ENCODE data around the gene MAB21L4. TPM values are rescaled to one million over a fixed set of nuclear protein-coding genes. Genes with fewer than 3 reads are reported as not detected.

Gene MAB21L4
- total RNA-seq, 1 experiment from 2014 or later: not detected

DNA sequence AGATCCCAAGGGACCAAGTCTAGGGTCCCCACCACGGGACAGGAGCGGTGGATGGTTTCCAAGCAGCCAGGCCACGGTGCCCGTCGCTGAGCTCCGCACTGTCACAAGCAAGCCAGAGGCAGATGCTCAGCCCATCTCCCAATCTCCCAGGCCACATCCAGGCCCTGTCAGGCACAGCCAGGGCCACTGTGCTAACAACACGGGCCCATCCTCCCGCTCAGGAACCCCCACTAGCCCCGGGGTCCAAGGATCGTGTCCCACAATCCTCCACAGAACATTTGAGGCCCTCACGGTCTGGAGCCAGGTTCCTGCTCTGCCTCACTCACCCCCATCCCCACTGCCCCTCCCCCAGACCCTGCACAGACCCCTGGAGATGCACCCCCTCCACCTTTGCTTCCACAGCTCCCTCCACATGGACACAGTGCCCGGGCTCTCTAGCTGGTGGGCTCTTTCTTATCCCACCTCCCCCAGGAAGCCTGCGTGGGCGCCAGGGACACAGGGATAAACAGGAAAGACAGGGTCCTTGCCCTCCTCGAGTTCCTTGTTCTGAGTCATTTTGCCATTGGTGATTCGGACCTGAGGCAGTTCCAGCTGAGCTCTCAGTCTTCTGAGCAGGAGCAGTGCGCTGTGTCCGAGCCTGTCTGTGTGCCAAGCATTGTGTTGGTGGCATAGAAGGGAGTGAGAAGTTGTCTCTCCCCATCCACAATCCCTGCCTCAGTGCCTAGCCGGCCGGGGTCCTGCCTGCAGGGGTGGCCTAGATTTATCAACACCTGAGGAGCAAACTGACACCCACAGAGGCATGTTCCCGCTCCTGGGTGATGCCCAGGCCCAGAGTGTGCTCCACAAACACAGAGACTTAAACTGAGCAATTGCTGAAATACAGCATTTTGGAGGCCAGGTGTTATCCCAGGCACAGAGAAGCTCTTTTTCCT, 17.2 kb upstream of the MAB21L4 start:
- Histone ChIP-seq H3K4me2 (ENCODE audit: low read length) (0 out of 2 replicates have a peak overlapping the region, but pooled peaks have one; percentile 3), H3K9ac (ENCODE audit: low read length) (no peak overlapping the region)
- CTCF ChIA-PET: interaction anchor here (1.0 to 1.5 kb wide), 4 partner anchors 8 to 306 kb away, joined by 3 to 7 read pairs (median 4); no protein-coding TSS in a partner anchor

More for the DNA sequence above, 17.2 kb upstream of the MAB21L4 start:
- Histone ChIP-seq H3K4me3 (replicated peaks in 1 of 2; ENCODE audit: low read depth in 1 of 2, low read length in 2 of 2) (no peak overlapping the region), H3K79me2 (ENCODE audit: insufficient read depth, low read length) (no peaks in the 10 kb centered on the region), H4K20me1 (ENCODE audit: insufficient read depth) (no peaks in the 10 kb centered on the region), H3K9me3 (ENCODE audit: control insufficient read depth in 1 of 2, insufficient read depth in 1 of 2, low read depth in 1 of 2, low read length in 2 of 2) (no peaks in the 10 kb centered on the region), H3K9me2 (ENCODE audit: insufficient read depth) (no peaks in the 10 kb centered on the region), H3K36me3 (ENCODE audit: control insufficient read depth in 1 of 2, insufficient read depth in 2 of 2, low read length in 2 of 2) (no peaks in the 10 kb centered on the region), H3K27me3 (ENCODE audit: insufficient read depth, low read length) (peaks cover 4% of the 10 kb centered on the region; the same call in 1 of the 2 replicates), H3K27ac (ENCODE audit: low read depth, low read length) (no peak overlapping the region), H2AFZ (ENCODE audit: low read depth, low read length, poor library complexity, severe bottlenecking) (no peak overlapping the region), H3K4me1 (ENCODE audit: control insufficient read depth in 1 of 2, insufficient read depth in 2 of 2, low read length in 2 of 2) (peaks cover 0 to 12% of the 10 kb centered on the region in 2 experiments; a peak in 1 of 4 replicates)
- DNase-seq (ENCODE audit: low read depth, low spot score) (no peak), ATAC-seq (no peak)
- POLR2A ChIA-PET: no interaction called here
- intact Hi-C loops (cut with micrococcal nuclease): loop anchor here (5.0 kb wide), 1 partner anchor 74 kb away; no protein-coding TSS in a partner anchor
- RAD21 ChIA-PET (ENCODE audit: low non-redundant PET in 1 of 2, low total read pairs in 2 of 2, uncharacterized antibody in 2 of 2, unreplicated experiment in 2 of 2): no interaction called here
- BruUV-seq (replicated peaks): no TSS peak
- TF ChIP-seq POLR2A (IDR thresholded peaks at IDR 0.05; ENCODE audit: borderline replicate concordance, extremely low read depth, insufficient read depth, insufficient read length) (no peak), CBX3 (IDR thresholded peaks at IDR 0.05; ENCODE audit: low read depth) (no peak), ELF1 (IDR thresholded peaks at IDR 0.05; ENCODE audit: borderline replicate concordance, low read depth) (no peak), POLR2AphosphoS5 (IDR thresholded peaks at IDR 0.05; ENCODE audit: low read depth, low read length) (no peak), SIN3A (IDR thresholded peaks at IDR 0.05; ENCODE audit: low read depth) (no peak), TCF7L2 (IDR thresholded peaks at IDR 0.05; ENCODE audit: borderline replicate concordance, extremely low read depth, insufficient read depth, insufficient read length) (no peak), RAD21 (IDR thresholded peaks at IDR 0.05; ENCODE audit: low read depth) (no peak), FOSL1 (IDR thresholded peaks at IDR 0.05; ENCODE audit: low read depth) (no peak), CEBPB (IDR thresholded peaks at IDR 0.05; ENCODE audit: low read depth) (no peak), EGR1 (IDR thresholded peaks at IDR 0.05; ENCODE audit: low read depth) (no peak), JUND (IDR thresholded peaks at IDR 0.05) (no peak), ZFX (IDR thresholded peaks at IDR 0.05) (no peak), SP1 (IDR thresholded peaks at IDR 0.05; ENCODE audit: low read depth) (no peak)
- TF ChIP-seq, protein P1, sequence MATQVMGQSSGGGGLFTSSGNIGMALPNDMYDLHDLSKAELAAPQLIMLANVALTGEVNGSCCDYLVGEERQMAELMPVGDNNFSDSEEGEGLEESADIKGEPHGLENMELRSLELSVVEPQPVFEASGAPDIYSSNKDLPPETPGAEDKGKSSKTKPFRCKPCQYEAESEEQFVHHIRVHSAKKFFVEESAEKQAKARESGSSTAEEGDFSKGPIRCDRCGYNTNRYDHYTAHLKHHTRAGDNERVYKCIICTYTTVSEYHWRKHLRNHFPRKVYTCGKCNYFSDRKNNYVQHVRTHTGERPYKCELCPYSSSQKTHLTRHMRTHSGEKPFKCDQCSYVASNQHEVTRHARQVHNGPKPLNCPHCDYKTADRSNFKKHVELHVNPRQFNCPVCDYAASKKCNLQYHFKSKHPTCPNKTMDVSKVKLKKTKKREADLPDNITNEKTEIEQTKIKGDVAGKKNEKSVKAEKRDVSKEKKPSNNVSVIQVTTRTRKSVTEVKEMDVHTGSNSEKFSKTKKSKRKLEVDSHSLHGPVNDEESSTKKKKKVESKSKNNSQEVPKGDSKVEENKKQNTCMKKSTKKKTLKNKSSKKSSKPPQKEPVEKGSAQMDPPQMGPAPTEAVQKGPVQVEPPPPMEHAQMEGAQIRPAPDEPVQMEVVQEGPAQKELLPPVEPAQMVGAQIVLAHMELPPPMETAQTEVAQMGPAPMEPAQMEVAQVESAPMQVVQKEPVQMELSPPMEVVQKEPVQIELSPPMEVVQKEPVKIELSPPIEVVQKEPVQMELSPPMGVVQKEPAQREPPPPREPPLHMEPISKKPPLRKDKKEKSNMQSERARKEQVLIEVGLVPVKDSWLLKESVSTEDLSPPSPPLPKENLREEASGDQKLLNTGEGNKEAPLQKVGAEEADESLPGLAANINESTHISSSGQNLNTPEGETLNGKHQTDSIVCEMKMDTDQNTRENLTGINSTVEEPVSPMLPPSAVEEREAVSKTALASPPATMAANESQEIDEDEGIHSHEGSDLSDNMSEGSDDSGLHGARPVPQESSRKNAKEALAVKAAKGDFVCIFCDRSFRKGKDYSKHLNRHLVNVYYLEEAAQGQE (IDR thresholded peaks at IDR 0.05; ENCODE audit: low read depth): no peak
- TF ChIP-seq, protein P2, sequence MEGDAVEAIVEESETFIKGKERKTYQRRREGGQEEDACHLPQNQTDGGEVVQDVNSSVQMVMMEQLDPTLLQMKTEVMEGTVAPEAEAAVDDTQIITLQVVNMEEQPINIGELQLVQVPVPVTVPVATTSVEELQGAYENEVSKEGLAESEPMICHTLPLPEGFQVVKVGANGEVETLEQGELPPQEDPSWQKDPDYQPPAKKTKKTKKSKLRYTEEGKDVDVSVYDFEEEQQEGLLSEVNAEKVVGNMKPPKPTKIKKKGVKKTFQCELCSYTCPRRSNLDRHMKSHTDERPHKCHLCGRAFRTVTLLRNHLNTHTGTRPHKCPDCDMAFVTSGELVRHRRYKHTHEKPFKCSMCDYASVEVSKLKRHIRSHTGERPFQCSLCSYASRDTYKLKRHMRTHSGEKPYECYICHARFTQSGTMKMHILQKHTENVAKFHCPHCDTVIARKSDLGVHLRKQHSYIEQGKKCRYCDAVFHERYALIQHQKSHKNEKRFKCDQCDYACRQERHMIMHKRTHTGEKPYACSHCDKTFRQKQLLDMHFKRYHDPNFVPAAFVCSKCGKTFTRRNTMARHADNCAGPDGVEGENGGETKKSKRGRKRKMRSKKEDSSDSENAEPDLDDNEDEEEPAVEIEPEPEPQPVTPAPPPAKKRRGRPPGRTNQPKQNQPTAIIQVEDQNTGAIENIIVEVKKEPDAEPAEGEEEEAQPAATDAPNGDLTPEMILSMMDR (IDR thresholded peaks at IDR 0.05 in 2 of 3, conservative IDR thresholded peaks at IDR 0.05 in 1 of 3; ENCODE audit: borderline replicate concordance in 1 of 3, insufficient read depth in 1 of 3, low read depth in 2 of 3, low read length in 2 of 3): no peak
- TF ChIP-seq, protein P3, sequence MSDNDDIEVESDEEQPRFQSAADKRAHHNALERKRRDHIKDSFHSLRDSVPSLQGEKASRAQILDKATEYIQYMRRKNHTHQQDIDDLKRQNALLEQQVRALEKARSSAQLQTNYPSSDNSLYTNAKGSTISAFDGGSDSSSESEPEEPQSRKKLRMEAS (IDR thresholded peaks at IDR 0.05): no peak
- TF ChIP-seq, protein P4, sequence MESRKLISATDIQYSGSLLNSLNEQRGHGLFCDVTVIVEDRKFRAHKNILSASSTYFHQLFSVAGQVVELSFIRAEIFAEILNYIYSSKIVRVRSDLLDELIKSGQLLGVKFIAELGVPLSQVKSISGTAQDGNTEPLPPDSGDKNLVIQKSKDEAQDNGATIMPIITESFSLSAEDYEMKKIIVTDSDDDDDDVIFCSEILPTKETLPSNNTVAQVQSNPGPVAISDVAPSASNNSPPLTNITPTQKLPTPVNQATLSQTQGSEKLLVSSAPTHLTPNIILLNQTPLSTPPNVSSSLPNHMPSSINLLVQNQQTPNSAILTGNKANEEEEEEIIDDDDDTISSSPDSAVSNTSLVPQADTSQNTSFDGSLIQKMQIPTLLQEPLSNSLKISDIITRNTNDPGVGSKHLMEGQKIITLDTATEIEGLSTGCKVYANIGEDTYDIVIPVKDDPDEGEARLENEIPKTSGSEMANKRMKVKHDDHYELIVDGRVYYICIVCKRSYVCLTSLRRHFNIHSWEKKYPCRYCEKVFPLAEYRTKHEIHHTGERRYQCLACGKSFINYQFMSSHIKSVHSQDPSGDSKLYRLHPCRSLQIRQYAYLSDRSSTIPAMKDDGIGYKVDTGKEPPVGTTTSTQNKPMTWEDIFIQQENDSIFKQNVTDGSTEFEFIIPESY (IDR thresholded peaks at IDR 0.05; ENCODE audit: extremely low read depth, insufficient replicate concordance, low read length): no peak
